Liver (tissue), 3 donors: ENCODE data around the gene MAP1S.

Source experiments
- JUND ChIP-seq, 2 donors: IDR thresholded peaks; 2 replicates each; pipeline ENCODE4 v1.6.1; 2016; ENCODE audit warnings: antibody characterized with exemption in 2 of 2
- TAF1 ChIP-seq: conservative IDR thresholded peaks from 2 replicates; pipeline ENCODE4 v1.6.1; 2016; ENCODE audit warnings: antibody characterized with exemption, mild to moderate bottlenecking
- TF ChIP-seq, protein P1 (sequence below): fragments of 150-350 bp; IDR thresholded peaks from 2 replicates; pipeline ENCODE4 v1.5.1; 2017; ENCODE audit warnings: improper control_type of control experiment, low read depth, low read length; ENCODE audit not compliant: missing input control
- TF ChIP-seq, protein P2 (sequence below): IDR thresholded peaks from 2 replicates; pipeline ENCODE4 v1.6.1; 2016; ENCODE audit warnings: antibody characterized with exemption
- donor health status: healthy.
- donor health status: healthy.

DNA sequence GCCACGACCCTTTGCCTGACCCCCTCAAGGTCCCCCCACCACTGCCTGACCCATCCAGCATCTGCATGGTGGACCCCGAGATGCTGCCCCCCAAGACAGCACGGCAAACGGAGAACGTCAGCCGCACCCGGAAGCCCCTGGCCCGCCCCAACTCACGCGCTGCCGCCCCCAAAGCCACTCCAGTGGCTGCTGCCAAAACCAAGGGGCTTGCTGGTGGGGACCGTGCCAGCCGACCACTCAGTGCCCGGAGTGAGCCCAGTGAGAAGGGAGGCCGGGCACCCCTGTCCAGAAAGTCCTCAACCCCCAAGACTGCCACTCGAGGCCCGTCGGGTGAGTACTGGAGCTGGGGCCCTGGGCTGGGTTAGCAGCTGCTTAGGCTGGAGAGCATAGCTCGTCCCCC lies 8.6 kb downstream of the MAP1S start:
- TF ChIP-seq, protein P1, sequence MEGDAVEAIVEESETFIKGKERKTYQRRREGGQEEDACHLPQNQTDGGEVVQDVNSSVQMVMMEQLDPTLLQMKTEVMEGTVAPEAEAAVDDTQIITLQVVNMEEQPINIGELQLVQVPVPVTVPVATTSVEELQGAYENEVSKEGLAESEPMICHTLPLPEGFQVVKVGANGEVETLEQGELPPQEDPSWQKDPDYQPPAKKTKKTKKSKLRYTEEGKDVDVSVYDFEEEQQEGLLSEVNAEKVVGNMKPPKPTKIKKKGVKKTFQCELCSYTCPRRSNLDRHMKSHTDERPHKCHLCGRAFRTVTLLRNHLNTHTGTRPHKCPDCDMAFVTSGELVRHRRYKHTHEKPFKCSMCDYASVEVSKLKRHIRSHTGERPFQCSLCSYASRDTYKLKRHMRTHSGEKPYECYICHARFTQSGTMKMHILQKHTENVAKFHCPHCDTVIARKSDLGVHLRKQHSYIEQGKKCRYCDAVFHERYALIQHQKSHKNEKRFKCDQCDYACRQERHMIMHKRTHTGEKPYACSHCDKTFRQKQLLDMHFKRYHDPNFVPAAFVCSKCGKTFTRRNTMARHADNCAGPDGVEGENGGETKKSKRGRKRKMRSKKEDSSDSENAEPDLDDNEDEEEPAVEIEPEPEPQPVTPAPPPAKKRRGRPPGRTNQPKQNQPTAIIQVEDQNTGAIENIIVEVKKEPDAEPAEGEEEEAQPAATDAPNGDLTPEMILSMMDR: no peak
- TF ChIP-seq TAF1: no peak
- TF ChIP-seq, protein P2, sequence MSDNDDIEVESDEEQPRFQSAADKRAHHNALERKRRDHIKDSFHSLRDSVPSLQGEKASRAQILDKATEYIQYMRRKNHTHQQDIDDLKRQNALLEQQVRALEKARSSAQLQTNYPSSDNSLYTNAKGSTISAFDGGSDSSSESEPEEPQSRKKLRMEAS: no peak
- no peak for TF ChIP-seq JUND (IDR thresholded peaks at IDR 0.05)
